Chondrocyte (in vitro differentiated cells): Measurements from ENCODE around the gene FREM1. TPM values are rescaled to one million over a fixed set of nuclear protein-coding genes. Genes with fewer than 3 reads are reported as not detected.

Experiments
- DNase-seq: peaks from one replicate; pipeline ENCODE4 v3.0.0; 2021; ENCODE audit warnings: mixed read lengths, low spot score
- H3K27ac Mint-ChIP-seq: one replicate; pipeline ENCODE4 v1.8.0; 2021; ENCODE audit warnings: mild to moderate bottlenecking, moderate library complexity, mixed read lengths; ENCODE audit not compliant: unreplicated experiment
- H3K27me3 Mint-ChIP-seq: 2 replicates; pipeline ENCODE4 v1.8.0; 2021; ENCODE audit warnings: low read depth, mixed read lengths
- H3K36me3 Mint-ChIP-seq: 2 replicates; pipeline ENCODE4 v1.8.0; 2021; ENCODE audit warnings: low read depth, mixed read lengths
- H3K4me1 Mint-ChIP-seq: 2 replicates; pipeline ENCODE4 v1.8.0; 2021; ENCODE audit warnings: low read depth, mild to moderate bottlenecking, mixed read lengths
- H3K4me3 Mint-ChIP-seq: one replicate; pipeline ENCODE4 v1.8.0; 2021; ENCODE audit warnings: mild to moderate bottlenecking, moderate library complexity, mixed read lengths; ENCODE audit not compliant: unreplicated experiment
- H3K9me3 Mint-ChIP-seq: 2 replicates; pipeline ENCODE4 v1.8.0; 2021; ENCODE audit warnings: low read depth, mixed read lengths
- total RNA-seq: library from RNA; stranded (reverse); gene quantifications from 3 replicates; pipeline ENCODE4 v1.2.1, GENCODE V29; 2021
- TF ChIP-seq, protein P1 (sequence below): fragments of 200-600 bp; sonication (generic); IDR thresholded peaks from 2 replicates; pipeline ENCODE4 v1.5.0; 2021; ENCODE audit warnings: antibody characterized with exemption, mild to moderate bottlenecking, moderate library complexity

Gene FREM1
- total RNA-seq, 1 donor from 2014 or later, result 2.2 TPM

DNA sequence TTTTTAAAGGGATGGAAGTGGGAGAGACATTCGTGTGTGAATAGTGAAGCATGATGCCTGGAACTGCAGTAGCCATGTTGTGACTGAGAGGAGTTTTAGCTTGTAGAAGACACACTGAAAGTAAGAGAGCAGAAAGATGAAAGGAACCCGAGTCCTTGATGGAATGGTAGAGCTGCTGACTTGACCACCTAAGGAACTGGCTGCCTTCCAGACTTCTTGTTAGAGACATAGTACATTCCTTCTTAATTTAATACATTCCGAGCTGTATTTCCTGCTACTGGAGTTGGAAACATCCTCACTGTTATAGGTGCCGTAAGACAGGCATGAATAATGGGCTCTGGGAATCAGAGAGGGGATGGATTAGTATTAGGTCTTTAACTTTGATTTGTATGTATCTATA is 195.1 kb downstream of the FREM1 start:
- Mint-ChIP-seq H3K4me1 (peaks cover 15% of the 10 kb centered on the region), H3K9me3 (peaks cover 5% of the 10 kb centered on the region), H3K4me3 (no peak overlapping the region), H3K36me3 (no peaks in the 10 kb centered on the region), H3K27me3 (no peaks in the 10 kb centered on the region), H3K27ac (no peak overlapping the region)
- DNase-seq, result no peak
- TF ChIP-seq, protein P1, sequence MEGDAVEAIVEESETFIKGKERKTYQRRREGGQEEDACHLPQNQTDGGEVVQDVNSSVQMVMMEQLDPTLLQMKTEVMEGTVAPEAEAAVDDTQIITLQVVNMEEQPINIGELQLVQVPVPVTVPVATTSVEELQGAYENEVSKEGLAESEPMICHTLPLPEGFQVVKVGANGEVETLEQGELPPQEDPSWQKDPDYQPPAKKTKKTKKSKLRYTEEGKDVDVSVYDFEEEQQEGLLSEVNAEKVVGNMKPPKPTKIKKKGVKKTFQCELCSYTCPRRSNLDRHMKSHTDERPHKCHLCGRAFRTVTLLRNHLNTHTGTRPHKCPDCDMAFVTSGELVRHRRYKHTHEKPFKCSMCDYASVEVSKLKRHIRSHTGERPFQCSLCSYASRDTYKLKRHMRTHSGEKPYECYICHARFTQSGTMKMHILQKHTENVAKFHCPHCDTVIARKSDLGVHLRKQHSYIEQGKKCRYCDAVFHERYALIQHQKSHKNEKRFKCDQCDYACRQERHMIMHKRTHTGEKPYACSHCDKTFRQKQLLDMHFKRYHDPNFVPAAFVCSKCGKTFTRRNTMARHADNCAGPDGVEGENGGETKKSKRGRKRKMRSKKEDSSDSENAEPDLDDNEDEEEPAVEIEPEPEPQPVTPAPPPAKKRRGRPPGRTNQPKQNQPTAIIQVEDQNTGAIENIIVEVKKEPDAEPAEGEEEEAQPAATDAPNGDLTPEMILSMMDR, result no peak

DNA sequence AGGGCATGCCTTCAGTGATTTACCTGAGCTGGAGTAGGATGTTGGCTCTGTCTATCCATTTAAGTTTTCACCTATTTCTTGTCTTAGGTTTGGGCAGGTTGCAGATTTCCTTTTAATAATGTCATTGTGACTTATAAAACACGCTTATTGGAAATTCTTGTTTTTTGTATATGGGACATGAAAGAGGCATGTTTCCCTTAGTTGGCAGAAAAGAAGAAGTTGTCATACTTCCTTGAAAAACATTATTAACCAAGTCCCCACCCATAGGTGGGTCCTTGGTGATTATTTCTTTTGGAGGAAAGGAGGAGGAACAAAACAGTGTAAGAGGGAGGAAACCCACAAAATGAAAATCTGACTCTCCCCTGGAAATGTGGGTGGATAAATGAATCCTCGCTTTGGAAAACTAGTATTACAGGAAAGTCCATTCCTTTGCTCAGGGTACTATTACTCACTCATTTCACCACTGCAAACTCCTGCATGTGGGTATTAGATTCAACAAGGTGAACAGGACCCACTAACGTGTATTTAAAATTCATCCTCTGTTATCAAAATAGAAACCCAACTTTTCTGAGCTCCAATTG is 197.0 kb downstream of the FREM1 start:
- no peak overlapping the region for H3K4me3 Mint-ChIP-seq
- H3K27me3 Mint-ChIP-seq, result no peaks in the 10 kb centered on the region
- no peaks in the 10 kb centered on the region for H3K36me3 Mint-ChIP-seq
- H3K4me1 Mint-ChIP-seq, result peaks cover 15% of the 10 kb centered on the region
- no peak for DNase-seq
- peaks cover 20% of the 10 kb centered on the region for H3K9me3 Mint-ChIP-seq
- TF ChIP-seq, protein P1, result no peak
- no peak overlapping the region for H3K27ac Mint-ChIP-seq

DNA sequence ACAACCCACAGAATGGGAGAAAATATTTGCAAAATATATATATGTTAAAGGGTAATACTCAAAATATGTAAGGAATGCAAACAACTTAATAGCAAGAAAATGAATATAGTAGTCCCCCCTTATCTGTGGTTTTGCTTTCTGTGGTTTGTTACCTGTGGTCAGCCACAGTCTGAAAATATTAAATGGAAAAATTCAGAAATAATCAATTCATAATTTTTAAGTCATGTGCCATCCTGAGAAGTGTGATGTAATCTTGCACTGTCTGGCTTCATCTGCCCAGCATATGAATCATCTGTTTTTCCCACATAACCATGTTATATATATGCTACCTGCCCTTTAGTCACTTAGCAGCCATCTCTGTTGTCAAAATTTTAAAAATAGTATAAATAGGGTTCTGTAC is 199.4 kb downstream of the FREM1 start:
- H3K36me3 Mint-ChIP-seq, result peaks cover 3% of the 10 kb centered on the region
- TF ChIP-seq, protein P1, result no peak

DNA sequence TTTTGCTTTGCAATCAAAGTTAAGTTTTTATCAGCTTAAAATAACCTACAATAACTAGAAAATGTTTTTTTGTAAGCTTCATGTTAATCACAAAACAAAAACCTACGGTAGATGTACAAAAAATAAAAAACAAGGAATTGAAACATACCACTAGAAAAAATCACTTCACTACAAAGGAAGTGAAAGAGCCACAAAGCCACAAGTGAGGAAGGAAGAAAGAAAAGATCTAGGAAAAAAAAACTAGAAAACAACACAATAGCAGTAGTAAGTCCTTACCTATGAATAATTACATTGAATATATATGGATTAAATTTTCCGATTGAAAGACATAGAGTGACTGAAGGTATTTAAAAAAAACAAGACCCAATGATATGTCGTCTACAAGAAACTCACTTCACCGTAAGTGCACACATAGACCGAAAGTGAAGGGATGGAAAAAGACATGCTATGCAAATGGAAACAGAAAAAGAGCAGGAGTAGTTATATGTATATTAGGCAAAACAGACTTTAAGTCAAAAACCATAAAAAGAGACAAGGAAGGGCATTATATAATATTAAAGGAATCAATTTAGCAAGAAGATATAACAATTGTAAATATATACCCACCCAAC is 203.6 kb downstream of the FREM1 start:
- TF ChIP-seq, protein P1, result no peak
- DNase-seq, result no peak
- no peak overlapping the region for H3K27ac Mint-ChIP-seq
- H3K36me3 Mint-ChIP-seq, result peaks cover 7% of the 10 kb centered on the region
- peaks cover 11% of the 10 kb centered on the region for H3K4me1 Mint-ChIP-seq
- no peak overlapping the region for H3K4me3 Mint-ChIP-seq
- no peaks in the 10 kb centered on the region for H3K27me3 Mint-ChIP-seq
- peaks cover 48% of the 10 kb centered on the region for H3K9me3 Mint-ChIP-seq

More for the DNA sequence above, 199.4 kb downstream of the FREM1 start:
- Mint-ChIP-seq H3K4me3 (no peak overlapping the region), H3K27ac (peak overlapping the region; percentile 62), H3K27me3 (no peaks in the 10 kb centered on the region), H3K9me3 (peaks cover 36% of the 10 kb centered on the region), H3K4me1 (peaks cover 15% of the 10 kb centered on the region)
- no peak for DNase-seq

DNA sequence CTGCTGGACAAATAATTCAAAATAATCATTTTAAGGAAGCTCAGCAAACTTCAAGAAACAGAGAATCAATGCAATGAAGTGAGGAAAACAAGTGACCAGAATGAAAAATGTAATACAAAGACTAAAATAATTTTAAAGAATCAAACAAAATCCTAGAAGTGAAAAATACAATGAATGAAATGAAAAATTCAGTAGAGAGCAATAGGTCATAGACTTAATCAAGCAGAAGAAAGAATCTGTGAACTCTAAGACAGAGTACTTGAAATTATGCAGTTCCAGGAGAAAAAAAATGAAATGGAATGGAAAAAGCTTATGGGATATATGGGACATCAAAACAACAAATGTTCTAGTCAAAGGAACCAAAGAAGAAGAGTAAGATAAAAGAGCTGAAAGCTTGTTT is 205.1 kb downstream of the FREM1 start:
- H3K27me3 Mint-ChIP-seq, result no peaks in the 10 kb centered on the region
- DNase-seq, result no peak
- H3K4me3 Mint-ChIP-seq, result no peak overlapping the region
- H3K27ac Mint-ChIP-seq, result no peak overlapping the region
- H3K4me1 Mint-ChIP-seq, result no peaks in the 10 kb centered on the region
- TF ChIP-seq, protein P1, result no peak
- peaks cover 42% of the 10 kb centered on the region for H3K9me3 Mint-ChIP-seq
- peaks cover 7% of the 10 kb centered on the region for H3K36me3 Mint-ChIP-seq
